Parathyroid adenoma (tissue), 2 donors: Measurements from ENCODE around the gene GABRG3.

ENCODE experiments used
- H2AFZ ChIP-seq: fragments of 300-600 bp; sonication (generic); one replicate; pipeline ENCODE4 v1.7.0; 2017; ENCODE audit warnings: antibody characterized with exemption, mild to moderate bottlenecking
- H3K27ac ChIP-seq: fragments of 300-600 bp; sonication (generic); one replicate; pipeline ENCODE4 v1.7.0; 2017
- H3K27me3 ChIP-seq: fragments of 300-600 bp; sonication (generic); one replicate; pipeline ENCODE4 v1.7.0; 2017; ENCODE audit warnings: low read length; ENCODE audit not compliant: control insufficient read depth, insufficient read depth
- H3K36me3 ChIP-seq: fragments of 300-600 bp; sonication (generic); one replicate; pipeline ENCODE4 v1.7.0; 2017; ENCODE audit warnings: low read length; ENCODE audit not compliant: control insufficient read depth, insufficient read depth
- H3K4me1 ChIP-seq: fragments of 300-600 bp; sonication (generic); one replicate; pipeline ENCODE4 v1.7.0; 2017; ENCODE audit warnings: control low read depth
- H3K4me2 ChIP-seq: fragments of 300-600 bp; sonication (generic); one replicate; pipeline ENCODE4 v1.7.0; 2017; ENCODE audit warnings: low read length
- H3K4me3 ChIP-seq: fragments of 300-600 bp; sonication (generic); one replicate; pipeline ENCODE4 v1.7.0; 2017; ENCODE audit warnings: low read depth, low read length
- H3K79me2 ChIP-seq: fragments of 300-600 bp; sonication (generic); one replicate; pipeline ENCODE4 v1.7.0; 2017; ENCODE audit warnings: control low read depth
- H3K9ac ChIP-seq: fragments of 300-600 bp; sonication (generic); one replicate; pipeline ENCODE4 v1.7.0; 2017; ENCODE audit warnings: mild to moderate bottlenecking
- H3K9me3 ChIP-seq: fragments of 300-600 bp; sonication (generic); one replicate; pipeline ENCODE4 v1.7.0; 2017; ENCODE audit warnings: low read length; ENCODE audit not compliant: control insufficient read depth
- CTCF ChIP-seq: fragments of 300-600 bp; sonication (generic); IDR thresholded peaks from one replicate; pipeline ENCODE4 v1.7.0; 2017; ENCODE audit warnings: antibody characterized with exemption, mild to moderate bottlenecking
- donor health status: primary hyperparathyroidism.

The GABRG3 gene

GRCh38 chr15:27238707-27239423 is 267.9 kb downstream of the GABRG3 start:
- Histone ChIP-seq H3K36me3 (no peaks in the 10 kb centered on the region), H3K4me3 (no peak overlapping the region), H3K9ac (no peak overlapping the region), H2AFZ (no peak overlapping the region), H3K4me1 (no peaks in the 10 kb centered on the region), H3K9me3 (no peaks in the 10 kb centered on the region), H3K27ac (no peak overlapping the region), H3K27me3 (no peaks in the 10 kb centered on the region), H3K4me2 (no peak overlapping the region), H3K79me2 (no peaks in the 10 kb centered on the region)
- TF ChIP-seq CTCF, result no peak

GRCh38 chr15:27241943-27242342 is 271.0 kb downstream of the GABRG3 start:
- H3K9me3 ChIP-seq, result no peaks in the 10 kb centered on the region
- H3K9ac ChIP-seq, result no peak overlapping the region
- H3K4me2 ChIP-seq, result no peak overlapping the region
- no peak overlapping the region for H3K4me3 ChIP-seq
- H3K4me1 ChIP-seq, result no peaks in the 10 kb centered on the region
- H2AFZ ChIP-seq, result no peak overlapping the region
- H3K27ac ChIP-seq, result no peak overlapping the region
- no peaks in the 10 kb centered on the region for H3K27me3 ChIP-seq
- TF ChIP-seq CTCF, result no peak
- no peaks in the 10 kb centered on the region for H3K79me2 ChIP-seq
- H3K36me3 ChIP-seq, result no peaks in the 10 kb centered on the region

GRCh38 chr15:27244047-27244446 is 273.1 kb downstream of the GABRG3 start:
- Histone ChIP-seq H3K9ac (no peak overlapping the region), H2AFZ (no peak overlapping the region), H3K4me1 (no peaks in the 10 kb centered on the region), H3K9me3 (no peaks in the 10 kb centered on the region), H3K36me3 (no peaks in the 10 kb centered on the region), H3K79me2 (no peaks in the 10 kb centered on the region), H3K27me3 (no peaks in the 10 kb centered on the region), H3K27ac (no peak overlapping the region), H3K4me3 (no peak overlapping the region), H3K4me2 (no peak overlapping the region)
- no peak for TF ChIP-seq CTCF

GRCh38 chr15:27248251-27248650 is 277.3 kb downstream of the GABRG3 start:
- Histone ChIP-seq H3K9ac (no peak overlapping the region), H3K4me1 (no peaks in the 10 kb centered on the region), H3K79me2 (no peaks in the 10 kb centered on the region), H2AFZ (no peak overlapping the region), H3K27ac (no peak overlapping the region), H3K4me3 (no peak overlapping the region), H3K36me3 (no peaks in the 10 kb centered on the region), H3K27me3 (no peaks in the 10 kb centered on the region), H3K9me3 (no peaks in the 10 kb centered on the region), H3K4me2 (no peak overlapping the region)
- no peak for TF ChIP-seq CTCF

- Histone ChIP-seq H3K4me2 (no peak overlapping the region), H2AFZ (no peak overlapping the region), H3K79me2 (no peaks in the 10 kb centered on the region), H3K27ac (no peak overlapping the region), H3K9me3 (no peaks in the 10 kb centered on the region), H3K27me3 (no peaks in the 10 kb centered on the region), H3K4me3 (no peak overlapping the region), H3K36me3 (no peaks in the 10 kb centered on the region), H3K9ac (no peak overlapping the region), H3K4me1 (no peaks in the 10 kb centered on the region)
- TF ChIP-seq CTCF, result no peak
Observed at GRCh38 chr15:27249046-27249759, 278.2 kb downstream of the GABRG3 start.
